BLaER1 treated with 17β-estradiol and CSF1 and Interleukin-3, amounts not matched to agents 10 nM and 100 nM (cell line): Measurements from ENCODE around the gene EMC8.

Experiments
- H3K27ac ChIP-seq, 11 experiments: shearing (Covaris generic); formaldehyde crosslinking; 2 replicates each; pipeline ENCODE4 v1.8.1; 2022
- H3K27me3 ChIP-seq, 11 experiments: shearing (Covaris generic); formaldehyde crosslinking; 2 replicates each; pipeline ENCODE4 v1.8.1; 2022
- H3K36me3 ChIP-seq, 11 experiments: shearing (Covaris generic); formaldehyde crosslinking; 2 replicates each; pipeline ENCODE4 v1.8.1; 2022
- H3K4me1 ChIP-seq, 10 experiments: shearing (Covaris generic); formaldehyde crosslinking; 2 replicates each; pipeline ENCODE4 v1.8.1; 2022
- H3K4me2 ChIP-seq, 11 experiments: shearing (Covaris generic); formaldehyde crosslinking; 2 replicates each; pipeline ENCODE4 v1.8.1; 2022
- H3K4me3 ChIP-seq, 10 experiments: shearing (Covaris generic); formaldehyde crosslinking; 2 replicates each; pipeline ENCODE4 v1.8.1; 2022
- H3K9ac ChIP-seq, 11 experiments: shearing (Covaris generic); formaldehyde crosslinking; 2 replicates each; pipeline ENCODE4 v1.8.1; 2022
- H3K9me3 ChIP-seq, 11 experiments: shearing (Covaris generic); formaldehyde crosslinking; replicated peaks in 1 of 11; 2 replicates each; pipeline ENCODE4 v1.8.1; 2022
- H4K20me1 ChIP-seq, 11 experiments: shearing (Covaris generic); formaldehyde crosslinking; 2 replicates each; pipeline ENCODE4 v1.8.1; 2022
- Cebpa-rat ChIP-seq, 11 experiments: shearing (Covaris generic); IDR thresholded peaks; 2 replicates each; pipeline ENCODE4 v1.8.1; 2022

Gene EMC8

GRCh38 chr16:85799497-85800320 lies at the start of gene EMC8, which contains the start of gene COX4I1:
Gene EMC8, minus strand, starts transcription at chr16:85799544. Its CDS starts 249 bp downstream, at chr16:85799295.
Gene COX4I1, plus strand, starts transcription at chr16:85799695. Its CDS starts 1,511 bp downstream, at chr16:85801206.
- Histone ChIP-seq H3K4me1 (peaks cover 24 to 47% (median 32%) of the 10 kb centered on the region in 10 experiments), H3K4me3 (peak within 1 kb of the TSS; percentile 95 to 100 (median 99)), H3K36me3 (peaks cover 60 to 72% (median 66%) of the 10 kb centered on the region in 11 experiments), H4K20me1 (peaks cover 71 to 94% (median 87%) of the 10 kb centered on the region in 11 experiments), H3K4me2 (peak within 1 kb of the TSS; percentile 94 to 100 (median 98)), H3K27ac (peak within 1 kb of the TSS; percentile 96 to 99 (median 98)), H3K27me3 (no peaks in the 10 kb centered on the region), H3K9ac (peak within 1 kb of the TSS; percentile 96 to 100 (median 99)), H3K9me3 (no peaks in the 10 kb centered on the region)
- TF ChIP-seq Cebpa-rat (IDR thresholded peaks at IDR 0.05), result no peak

- Histone ChIP-seq H3K9me3 (peaks cover 0 to 10% (median 0%) of the 10 kb centered on the region in 11 experiments; a peak in 4 of 22 replicates), H3K27ac (peak overlapping the region; percentile 17 to 99 (median 97); a peak in 19 of 22 replicates), H3K4me1 (peaks cover 75 to 98% (median 97%) of the 10 kb centered on the region in 10 experiments), H3K27me3 (no peaks in the 10 kb centered on the region), H3K4me2 (peak overlapping the region in 9 of 11 experiments; percentile 79 to 94 (median 86); a peak in 19 of 22 replicates), H3K4me3 (no peak overlapping the region), H4K20me1 (no peaks in the 10 kb centered on the region), H3K9ac (peak overlapping the region in 7 of 11 experiments; percentile 21 to 92 (median 73); a peak in 9 of 22 replicates), H3K36me3 (peaks cover 0 to 4% (median 0%) of the 10 kb centered on the region in 11 experiments; a peak in 1 of 22 replicates)
- TF ChIP-seq Cebpa-rat (IDR thresholded peaks at IDR 0.05), result no peak
These were observed 49.6 kb upstream of the EMC8 start for GRCh38 chr16:85848986-85849385.

- Histone ChIP-seq H4K20me1 (no peaks in the 10 kb centered on the region), H3K27ac (peak overlapping the region; percentile 17 to 99 (median 97); a peak in 20 of 22 replicates), H3K36me3 (peaks cover 0 to 13% (median 0%) of the 10 kb centered on the region in 11 experiments; a peak in 4 of 22 replicates), H3K9me3 (peaks cover 2 to 20% (median 10%) of the 10 kb centered on the region in 11 experiments; a peak in 16 of 22 replicates), H3K4me3 (peak overlapping the region in 6 of 10 experiments; percentile 36 to 56 (median 44); a peak in 9 of 20 replicates), H3K27me3 (no peaks in the 10 kb centered on the region), H3K4me2 (peak overlapping the region; percentile 64 to 94 (median 86)), H3K4me1 (peaks cover 66 to 96% (median 94%) of the 10 kb centered on the region in 10 experiments), H3K9ac (peak overlapping the region; percentile 38 to 92 (median 72); a peak in 20 of 22 replicates)
- peak in 9 of 11 experiments; percentile 35 to 81 (median 67); a peak in 14 of 22 replicates for TF ChIP-seq Cebpa-rat (IDR thresholded peaks at IDR 0.05)
These were observed 48.6 kb upstream of the EMC8 start for GRCh38 chr16:85847681-85848601.

GRCh38 chr16:85847036-85847435 lies 47.7 kb upstream of the EMC8 start:
- peak overlapping the region in 7 of 10 experiments; percentile 6 to 56 (median 40); a peak in 10 of 20 replicates for H3K4me3 ChIP-seq
- H3K9me3 ChIP-seq, result peaks cover 5 to 24% (median 13%) of the 10 kb centered on the region in 11 experiments; a peak in 16 of 22 replicates
- H3K4me1 ChIP-seq, result peaks cover 71 to 96% (median 94%) of the 10 kb centered on the region in 10 experiments
- TF ChIP-seq Cebpa-rat (IDR thresholded peaks at IDR 0.05), result no peak
- H3K4me2 ChIP-seq, result peak overlapping the region; percentile 64 to 94 (median 86)
- H4K20me1 ChIP-seq, result no peaks in the 10 kb centered on the region
- peak overlapping the region in 10 of 11 experiments; percentile 52 to 92 (median 72); a peak in 20 of 22 replicates for H3K9ac ChIP-seq
- H3K27ac ChIP-seq, result peak overlapping the region; percentile 57 to 99 (median 97); a peak in 21 of 22 replicates
- no peaks in the 10 kb centered on the region for H3K27me3 ChIP-seq
- peaks cover 0 to 17% (median 0%) of the 10 kb centered on the region in 11 experiments; a peak in 4 of 22 replicates for H3K36me3 ChIP-seq

GRCh38 chr16:85846461-85846860 lies 47.1 kb upstream of the EMC8 start:
- Histone ChIP-seq H3K36me3 (peaks cover 0 to 17% (median 0%) of the 10 kb centered on the region in 11 experiments; a peak in 4 of 22 replicates), H3K4me2 (peak overlapping the region; percentile 64 to 94 (median 86)), H3K4me1 (peaks cover 71 to 96% (median 94%) of the 10 kb centered on the region in 10 experiments), H3K9me3 (peaks cover 5 to 24% (median 13%) of the 10 kb centered on the region in 11 experiments; a peak in 16 of 22 replicates), H3K27me3 (no peaks in the 10 kb centered on the region), H4K20me1 (no peaks in the 10 kb centered on the region), H3K27ac (peak overlapping the region; percentile 57 to 99 (median 97); a peak in 21 of 22 replicates), H3K9ac (peak overlapping the region; percentile 35 to 92 (median 72); a peak in 21 of 22 replicates), H3K4me3 (peak overlapping the region in 7 of 10 experiments; percentile 6 to 56 (median 40); a peak in 10 of 20 replicates)
- TF ChIP-seq Cebpa-rat (IDR thresholded peaks at IDR 0.05), result peak in 1 of 11 experiments; percentile 32; a peak in 1 of 22 replicates

DNA sequence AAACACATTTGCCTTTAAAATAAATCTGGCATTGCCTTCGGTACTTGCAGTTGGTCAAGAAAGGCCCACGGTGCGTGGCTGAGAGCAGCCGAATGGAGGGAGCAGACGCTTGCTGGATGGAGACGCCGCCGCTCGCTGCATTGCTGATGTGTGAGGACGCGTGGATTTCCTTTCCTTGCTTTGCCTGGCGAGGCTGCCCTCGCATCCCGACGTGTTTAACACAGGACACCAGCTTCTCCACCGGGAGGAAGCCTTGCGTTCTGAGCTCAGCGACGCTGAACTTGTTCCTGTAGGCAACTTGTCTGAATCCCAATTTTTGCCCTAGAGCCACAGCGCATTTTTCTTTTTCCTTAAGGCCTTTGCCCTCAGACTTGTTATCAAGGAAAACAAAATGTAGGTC lies 45.9 kb upstream of the EMC8 start:
- Histone ChIP-seq H3K4me2 (peak overlapping the region; percentile 27 to 93 (median 82); a peak in 21 of 22 replicates), H4K20me1 (no peaks in the 10 kb centered on the region), H3K9me3 (peaks cover 5 to 29% (median 13%) of the 10 kb centered on the region in 11 experiments; a peak in 16 of 22 replicates), H3K27me3 (no peaks in the 10 kb centered on the region), H3K4me3 (peak overlapping the region in 2 of 10 experiments; percentile 1 to 19; a peak in 2 of 20 replicates), H3K9ac (peak overlapping the region in 10 of 11 experiments; percentile 21 to 59 (median 45); a peak in 15 of 22 replicates), H3K36me3 (peaks cover 0 to 17% (median 0%) of the 10 kb centered on the region in 11 experiments; a peak in 4 of 22 replicates), H3K27ac (peak overlapping the region; percentile 20 to 99 (median 94); a peak in 20 of 22 replicates), H3K4me1 (peaks cover 71 to 96% (median 94%) of the 10 kb centered on the region in 10 experiments)
- no peak for TF ChIP-seq Cebpa-rat (IDR thresholded peaks at IDR 0.05)

DNA sequence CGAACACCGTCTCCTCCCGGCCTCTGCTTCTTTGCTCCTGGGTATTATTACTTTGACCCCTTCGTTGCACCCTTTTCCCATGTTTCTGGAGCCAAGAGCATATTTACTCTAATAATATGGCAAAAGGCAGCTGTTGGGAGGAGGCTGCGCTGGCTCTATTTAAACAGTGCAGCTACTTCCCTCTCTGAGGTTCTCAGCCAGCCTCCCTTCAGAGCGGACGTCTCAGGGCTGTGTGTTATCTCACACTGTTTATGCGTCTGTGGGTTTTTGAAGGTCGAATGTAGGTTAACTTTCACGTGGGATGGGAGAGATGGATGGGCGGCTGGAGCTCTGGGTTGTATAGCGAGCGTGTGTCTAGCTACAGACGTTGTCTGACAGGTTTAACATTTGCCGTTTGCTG lies 45.4 kb upstream of the EMC8 start:
- H3K4me1 ChIP-seq, result peaks cover 75 to 96% (median 94%) of the 10 kb centered on the region in 10 experiments
- H3K27me3 ChIP-seq, result no peaks in the 10 kb centered on the region
- H4K20me1 ChIP-seq, result no peaks in the 10 kb centered on the region
- H3K9me3 ChIP-seq, result peaks cover 5 to 29% (median 13%) of the 10 kb centered on the region in 11 experiments; a peak in 16 of 22 replicates
- H3K36me3 ChIP-seq, result peaks cover 0 to 17% (median 0%) of the 10 kb centered on the region in 11 experiments; a peak in 4 of 22 replicates
- peak overlapping the region; percentile 27 to 93 (median 82); a peak in 21 of 22 replicates for H3K4me2 ChIP-seq
- no peak for TF ChIP-seq Cebpa-rat (IDR thresholded peaks at IDR 0.05)
- peak overlapping the region in 10 of 11 experiments; percentile 21 to 59 (median 45); a peak in 15 of 22 replicates for H3K9ac ChIP-seq
- H3K27ac ChIP-seq, result peak overlapping the region; percentile 20 to 99 (median 94); a peak in 20 of 22 replicates
- peak overlapping the region in 2 of 10 experiments; percentile 1 to 19; a peak in 2 of 20 replicates for H3K4me3 ChIP-seq
